ENCODE results near the gene QARS1. TPM values are rescaled to one million over a fixed set of nuclear protein-coding genes. Genes with fewer than 3 reads are reported as not detected.

Gene QARS1
- total and polyA plus RNA-seq, 2 of the 13 experiments (the other 11 are each of a cell fraction or from before 2014, with no cell fraction given): 307 to 327 TPM

DNA sequence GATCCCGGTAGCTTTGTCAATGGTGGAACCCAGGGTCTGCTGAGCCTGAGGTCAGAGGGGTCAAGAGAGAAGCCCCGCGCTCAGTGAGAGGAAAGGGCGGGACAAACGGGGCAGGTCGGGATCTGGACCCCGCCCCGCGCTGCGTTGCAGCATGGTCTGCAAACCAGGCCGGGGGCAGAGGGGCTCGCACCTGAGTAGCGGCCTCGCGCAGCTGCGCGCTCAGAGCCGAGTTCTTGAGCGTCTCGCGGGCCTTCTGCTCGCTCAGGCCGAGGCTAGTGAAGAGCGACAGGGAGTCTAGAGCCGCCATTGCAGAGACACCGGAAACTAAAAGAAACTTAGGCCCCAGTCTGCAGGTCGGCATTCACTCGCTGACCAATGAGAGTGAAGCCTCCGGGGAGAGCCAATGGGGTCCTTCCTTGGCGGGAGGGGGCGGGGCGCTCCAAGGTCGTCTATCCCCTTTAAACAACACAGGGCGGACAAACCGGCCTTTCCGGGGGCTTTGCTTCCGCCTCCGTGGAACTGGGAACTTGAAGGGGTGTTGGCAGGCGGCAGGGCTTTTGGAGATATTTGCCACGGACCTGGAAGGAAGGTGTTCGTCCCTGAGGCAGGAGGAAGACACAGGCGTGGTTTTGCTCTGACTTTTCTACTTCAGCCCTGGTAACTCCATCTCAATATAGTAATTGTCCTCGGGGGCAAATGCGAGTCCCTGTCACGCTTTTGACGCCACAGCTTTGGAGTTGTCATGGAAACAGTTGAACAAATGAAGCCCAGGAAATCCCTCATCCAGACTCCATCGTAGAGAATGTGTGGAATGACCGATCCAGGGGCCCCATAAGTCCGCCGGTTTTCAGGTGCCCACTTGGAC is at the start of gene QARS1 (continued):
- TF ChIP-seq THYN1 (CRISPR knock-in tag; IDR thresholded peaks at IDR 0.05; ENCODE audit: borderline replicate concordance, low read depth) (no peak), HNRNPLL (IDR thresholded peaks at IDR 0.05; ENCODE audit: low read depth, low read length, poor library complexity, severe bottlenecking) (peak; percentile 47), ZNF772 (CRISPR knock-in tag; IDR thresholded peaks at IDR 0.05) (0 out of 2 replicates have a peak, but pooled peaks have one; percentile 23), ELF1 (CRISPR knock-in tag; IDR thresholded peaks at IDR 0.05) (peak; percentile 83), ZNF703 (CRISPR knock-in tag; IDR thresholded peaks at IDR 0.05; ENCODE audit: borderline replicate concordance) (no peak), POLR2AphosphoS5 (IDR thresholded peaks at IDR 0.05; ENCODE audit: low read depth, low read length) (peak; percentile 87), ZNF549 (CRISPR knock-in tag; IDR thresholded peaks at IDR 0.05) (no peak), KMT2A (CRISPR knock-in tag; IDR thresholded peaks at IDR 0.05) (peak; percentile 68), ZNF33B (CRISPR knock-in tag; IDR thresholded peaks at IDR 0.05) (0 out of 2 replicates have a peak, but pooled peaks have one; percentile 64), ZNF543 (CRISPR knock-in tag; IDR thresholded peaks at IDR 0.05) (0 out of 2 replicates have a peak, but pooled peaks have one; percentile 72), HIVEP1 (CRISPR knock-in tag; IDR thresholded peaks at IDR 0.05) (peak; percentile 75), ZNF782 (CRISPR knock-in tag; IDR thresholded peaks at IDR 0.05; ENCODE audit: borderline replicate concordance) (0 out of 2 replicates have a peak, but pooled peaks have one; percentile 60), YEATS4 (CRISPR knock-in tag; IDR thresholded peaks at IDR 0.05; ENCODE audit: borderline replicate concordance) (peak; percentile 90), NCOA5 (CRISPR knock-in tag; IDR thresholded peaks at IDR 0.05) (no peak), SIN3B (IDR thresholded peaks at IDR 0.05; ENCODE audit: low read length) (peak; percentile 74; the same call in 1 of the 2 replicates), SUZ12 (IDR thresholded peaks at IDR 0.05; ENCODE audit: low read depth, low read length) (no peak), ZNF10 (CRISPR knock-in tag; IDR thresholded peaks at IDR 0.05; ENCODE audit: borderline replicate concordance, low read depth) (no peak), ISL2 (CRISPR knock-in tag; IDR thresholded peaks at IDR 0.05) (peak; percentile 37; the same call in 1 of the 2 replicates)
- TF ChIP-seq, protein P1, sequence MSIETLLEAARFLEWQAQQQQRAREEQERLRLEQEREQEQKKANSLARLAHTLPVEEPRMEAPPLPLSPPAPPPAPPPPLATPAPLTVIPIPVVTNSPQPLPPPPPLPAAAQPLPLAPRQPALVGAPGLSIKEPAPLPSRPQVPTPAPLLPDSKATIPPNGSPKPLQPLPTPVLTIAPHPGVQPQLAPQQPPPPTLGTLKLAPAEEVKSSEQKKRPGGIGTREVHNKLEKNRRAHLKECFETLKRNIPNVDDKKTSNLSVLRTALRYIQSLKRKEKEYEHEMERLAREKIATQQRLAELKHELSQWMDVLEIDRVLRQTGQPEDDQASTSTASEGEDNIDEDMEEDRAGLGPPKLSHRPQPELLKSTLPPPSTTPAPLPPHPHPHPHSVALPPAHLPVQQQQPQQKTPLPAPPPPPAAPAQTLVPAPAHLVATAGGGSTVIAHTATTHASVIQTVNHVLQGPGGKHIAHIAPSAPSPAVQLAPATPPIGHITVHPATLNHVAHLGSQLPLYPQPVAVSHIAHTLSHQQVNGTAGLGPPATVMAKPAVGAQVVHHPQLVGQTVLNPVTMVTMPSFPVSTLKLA (IDR thresholded peaks at IDR 0.05): peak; percentile 18; the same call in 1 of the 2 replicates
- TF ChIP-seq, protein P2, sequence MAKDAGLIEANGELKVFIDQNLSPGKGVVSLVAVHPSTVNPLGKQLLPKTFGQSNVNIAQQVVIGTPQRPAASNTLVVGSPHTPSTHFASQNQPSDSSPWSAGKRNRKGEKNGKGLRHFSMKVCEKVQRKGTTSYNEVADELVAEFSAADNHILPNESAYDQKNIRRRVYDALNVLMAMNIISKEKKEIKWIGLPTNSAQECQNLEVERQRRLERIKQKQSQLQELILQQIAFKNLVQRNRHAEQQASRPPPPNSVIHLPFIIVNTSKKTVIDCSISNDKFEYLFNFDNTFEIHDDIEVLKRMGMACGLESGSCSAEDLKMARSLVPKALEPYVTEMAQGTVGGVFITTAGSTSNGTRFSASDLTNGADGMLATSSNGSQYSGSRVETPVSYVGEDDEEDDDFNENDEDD (CRISPR knock-in tag; IDR thresholded peaks at IDR 0.05; ENCODE audit: borderline replicate concordance): peak; percentile 74; the same call in 1 of the 2 replicates
- TF ChIP-seq, protein P3, sequence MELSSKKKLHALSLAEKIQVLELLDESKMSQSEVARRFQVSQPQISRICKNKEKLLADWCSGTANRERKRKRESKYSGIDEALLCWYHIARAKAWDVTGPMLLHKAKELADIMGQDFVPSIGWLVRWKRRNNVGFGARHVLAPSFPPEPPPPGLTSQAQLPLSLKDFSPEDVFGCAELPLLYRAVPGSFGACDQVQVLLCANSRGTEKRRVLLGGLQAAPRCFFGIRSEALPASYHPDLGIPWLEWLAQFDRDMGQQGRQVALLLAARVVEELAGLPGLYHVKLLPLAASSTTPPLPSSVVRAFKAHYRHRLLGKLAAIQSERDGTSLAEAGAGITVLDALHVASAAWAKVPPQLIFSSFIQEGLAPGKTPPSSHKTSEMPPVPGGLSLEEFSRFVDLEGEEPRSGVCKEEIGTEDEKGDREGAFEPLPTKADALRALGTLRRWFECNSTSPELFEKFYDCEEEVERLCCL (CRISPR knock-in tag; IDR thresholded peaks at IDR 0.05; ENCODE audit: borderline replicate concordance): 0 out of 2 replicates have a peak, but pooled peaks have one; percentile 38
- TF ChIP-seq, protein P4, sequence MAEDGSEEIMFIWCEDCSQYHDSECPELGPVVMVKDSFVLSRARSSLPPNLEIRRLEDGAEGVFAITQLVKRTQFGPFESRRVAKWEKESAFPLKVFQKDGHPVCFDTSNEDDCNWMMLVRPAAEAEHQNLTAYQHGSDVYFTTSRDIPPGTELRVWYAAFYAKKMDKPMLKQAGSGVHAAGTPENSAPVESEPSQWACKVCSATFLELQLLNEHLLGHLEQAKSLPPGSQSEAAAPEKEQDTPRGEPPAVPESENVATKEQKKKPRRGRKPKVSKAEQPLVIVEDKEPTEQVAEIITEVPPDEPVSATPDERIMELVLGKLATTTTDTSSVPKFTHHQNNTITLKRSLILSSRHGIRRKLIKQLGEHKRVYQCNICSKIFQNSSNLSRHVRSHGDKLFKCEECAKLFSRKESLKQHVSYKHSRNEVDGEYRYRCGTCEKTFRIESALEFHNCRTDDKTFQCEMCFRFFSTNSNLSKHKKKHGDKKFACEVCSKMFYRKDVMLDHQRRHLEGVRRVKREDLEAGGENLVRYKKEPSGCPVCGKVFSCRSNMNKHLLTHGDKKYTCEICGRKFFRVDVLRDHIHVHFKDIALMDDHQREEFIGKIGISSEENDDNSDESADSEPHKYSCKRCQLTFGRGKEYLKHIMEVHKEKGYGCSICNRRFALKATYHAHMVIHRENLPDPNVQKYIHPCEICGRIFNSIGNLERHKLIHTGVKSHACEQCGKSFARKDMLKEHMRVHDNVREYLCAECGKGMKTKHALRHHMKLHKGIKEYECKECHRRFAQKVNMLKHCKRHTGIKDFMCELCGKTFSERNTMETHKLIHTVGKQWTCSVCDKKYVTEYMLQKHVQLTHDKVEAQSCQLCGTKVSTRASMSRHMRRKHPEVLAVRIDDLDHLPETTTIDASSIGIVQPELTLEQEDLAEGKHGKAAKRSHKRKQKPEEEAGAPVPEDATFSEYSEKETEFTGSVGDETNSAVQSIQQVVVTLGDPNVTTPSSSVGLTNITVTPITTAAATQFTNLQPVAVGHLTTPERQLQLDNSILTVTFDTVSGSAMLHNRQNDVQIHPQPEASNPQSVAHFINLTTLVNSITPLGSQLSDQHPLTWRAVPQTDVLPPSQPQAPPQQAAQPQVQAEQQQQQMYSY (CRISPR knock-in tag; IDR thresholded peaks at IDR 0.05): 0 out of 2 replicates have a peak, but pooled peaks have one; percentile 19
